Daoy (cell line): ENCODE measurements around the gene PCED1B. TPM values are rescaled to one million over a fixed set of nuclear protein-coding genes. Genes with fewer than 3 reads are reported as not detected.
"Not testable (repeated sequence)": the region's sequence is repeated elsewhere in the genome, so short reads cannot be mapped to it uniquely, and the experiment has no call there.

Experiments used
- DNase-seq: peaks from one replicate; pipeline ENCODE4 v3.0.0-alpha.2; 2015; ENCODE audit warnings: low read depth
- total RNA-seq: library from RNA; depleted of rRNA; stranded (reverse); fragments of >200 nt; shearing (Covaris generic); gene quantifications from 2 replicates; pipeline ENCODE4 v1.2.3, GENCODE V29; 2014

PCED1B gene
- total RNA-seq, 1 experiment from 2014 or later, result 4.7 TPM

DNA sequence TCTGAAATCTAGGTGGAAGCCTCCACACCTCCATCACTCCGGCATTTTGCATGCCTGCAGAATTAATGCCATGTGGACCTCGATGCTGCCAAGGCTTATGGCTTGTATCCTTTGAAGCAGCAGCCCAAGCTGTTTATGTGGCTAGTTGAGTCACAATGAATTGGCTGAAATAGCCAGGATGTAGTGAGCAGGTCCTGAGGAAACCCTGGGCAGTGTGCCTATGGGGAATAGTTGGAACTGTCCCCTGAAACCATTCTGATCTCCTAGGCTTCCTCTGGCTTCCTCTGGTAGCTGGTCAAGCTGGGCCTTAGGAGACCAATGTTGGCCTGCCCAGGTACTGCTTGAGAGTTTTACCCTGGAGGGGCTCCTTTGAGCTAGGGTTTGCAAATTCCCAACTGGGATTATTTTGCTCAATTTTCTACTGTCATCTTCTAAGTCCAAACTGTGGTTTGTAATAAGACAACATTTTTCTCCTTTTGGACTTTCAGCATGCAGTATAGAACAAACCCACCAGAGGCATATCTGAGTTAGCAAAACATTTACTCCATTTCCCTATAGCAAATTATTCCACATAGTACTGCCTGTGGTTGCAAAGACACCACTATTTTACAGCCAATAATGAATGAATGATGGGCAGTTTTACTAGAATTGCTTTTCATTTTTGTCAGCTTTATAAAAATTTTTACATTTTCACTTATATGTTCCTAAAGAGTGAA, 85.5 kb downstream of the PCED1B start:
- DNase-seq, result no peak

DNA sequence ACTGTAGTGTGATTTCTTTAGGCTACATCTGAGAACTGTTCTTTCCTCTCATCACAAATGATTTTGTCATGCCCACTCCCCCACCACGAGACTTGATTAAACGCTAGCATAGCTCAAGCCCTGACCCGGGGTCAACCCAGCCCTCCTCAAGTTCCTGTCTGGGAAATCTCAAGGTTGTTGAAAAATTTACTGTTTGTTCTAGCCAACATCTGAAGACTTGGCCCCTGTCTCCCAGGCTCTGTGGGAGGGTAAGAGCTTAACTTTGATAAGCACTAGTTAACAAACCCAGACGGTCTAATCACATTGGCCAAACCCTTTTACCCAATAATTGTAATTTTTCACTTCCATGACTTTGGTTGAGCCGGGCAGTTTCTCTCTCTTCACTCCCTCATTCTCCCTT, 86.5 kb downstream of the PCED1B start:
- no peak for DNase-seq

DNA sequence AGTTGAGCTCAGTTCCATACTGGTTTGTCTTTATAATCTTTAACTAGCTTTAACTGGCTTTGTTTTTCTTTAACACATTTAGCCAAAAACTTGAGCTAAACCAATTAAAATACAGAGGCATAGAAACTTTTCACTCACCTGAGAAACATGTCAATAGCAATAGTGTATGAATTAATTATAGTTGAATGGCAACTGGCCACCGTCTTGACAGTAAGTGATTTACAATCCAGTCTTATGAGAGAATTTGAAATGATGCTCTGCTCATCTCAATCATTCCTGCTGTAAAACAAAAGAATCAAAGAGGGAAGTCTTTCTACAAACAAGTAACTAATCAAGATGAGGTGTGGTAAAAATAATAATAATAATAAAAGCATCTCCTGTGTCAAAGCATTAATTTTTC, 86.9 kb downstream of the PCED1B start:
- no peak for DNase-seq

DNA sequence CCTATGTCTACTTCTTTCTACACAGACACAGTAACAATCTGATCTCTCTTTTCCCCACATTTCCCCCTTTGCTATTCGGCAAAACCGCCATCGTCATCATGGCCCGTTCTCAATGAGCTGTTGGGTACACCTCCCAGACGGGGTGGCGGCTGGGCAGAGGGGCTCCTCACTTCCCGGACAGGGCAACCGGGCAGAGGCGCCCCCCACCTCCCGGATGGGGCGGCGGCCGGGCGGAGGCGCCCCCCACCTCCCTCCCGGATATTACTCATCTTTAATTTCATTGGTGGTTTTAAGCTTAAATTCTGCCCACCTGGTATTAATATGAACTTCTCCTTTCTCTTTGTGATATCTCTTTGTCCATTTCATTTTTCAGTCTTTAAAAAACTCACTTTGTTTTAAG, 90.9 kb downstream of the PCED1B start:
- not testable (repeated sequence) for DNase-seq

DNA sequence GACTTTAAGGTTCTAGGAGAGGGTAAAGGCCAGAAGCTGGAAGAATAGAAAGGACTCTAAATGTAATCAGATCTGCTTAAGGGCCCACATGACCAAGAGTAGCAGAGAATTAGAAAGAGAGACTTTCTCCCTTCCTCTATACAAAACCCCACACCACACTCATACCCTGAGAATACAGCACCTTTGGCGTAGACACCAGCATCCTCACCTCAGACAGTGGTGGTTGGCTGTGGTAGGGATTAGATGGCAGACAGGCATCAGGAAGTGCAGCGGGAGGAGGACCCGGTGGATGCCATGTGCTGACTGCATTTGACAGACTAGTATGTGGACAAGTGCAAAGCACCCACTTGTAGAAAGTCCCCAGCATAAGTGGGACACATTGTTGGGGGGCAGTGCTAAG, 98.6 kb downstream of the PCED1B start:
- DNase-seq, result no peak

DNA sequence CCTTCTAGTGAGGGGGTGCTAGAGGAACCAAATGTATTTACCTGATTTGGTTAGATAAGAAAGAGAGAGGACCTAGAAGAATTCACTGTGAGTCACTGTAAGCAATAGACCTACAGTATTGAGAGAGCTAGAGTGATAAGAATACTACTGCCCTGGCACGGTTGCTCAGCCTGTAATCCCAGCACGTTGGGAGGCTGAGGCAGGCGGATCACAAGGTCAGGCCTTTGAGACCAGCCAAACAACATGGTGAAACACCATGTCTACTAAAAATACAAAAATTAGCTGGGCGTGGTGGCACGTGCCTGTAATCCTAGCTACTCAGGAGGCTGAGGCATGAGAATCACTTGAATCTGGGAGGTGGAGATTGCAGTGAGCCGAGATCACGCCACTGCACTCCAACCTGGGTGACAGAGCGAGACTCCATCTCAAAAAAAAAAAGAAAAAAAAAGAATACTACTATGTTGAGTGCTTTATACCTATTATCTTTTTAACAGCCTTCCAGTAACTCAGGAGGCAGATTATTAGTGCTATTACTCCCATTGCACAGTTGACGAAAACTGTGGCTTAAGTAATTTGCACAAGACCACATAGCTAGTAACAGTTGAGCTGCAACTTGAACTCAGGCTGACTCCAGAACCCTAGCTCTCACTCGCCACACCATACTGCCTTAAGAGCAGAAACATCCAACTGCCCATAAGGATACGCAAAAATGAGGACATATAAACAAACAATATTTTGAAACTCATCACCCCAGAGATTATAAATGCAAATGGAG, 102.9 kb downstream of the PCED1B start:
- not testable (repeated sequence) for DNase-seq

DNA sequence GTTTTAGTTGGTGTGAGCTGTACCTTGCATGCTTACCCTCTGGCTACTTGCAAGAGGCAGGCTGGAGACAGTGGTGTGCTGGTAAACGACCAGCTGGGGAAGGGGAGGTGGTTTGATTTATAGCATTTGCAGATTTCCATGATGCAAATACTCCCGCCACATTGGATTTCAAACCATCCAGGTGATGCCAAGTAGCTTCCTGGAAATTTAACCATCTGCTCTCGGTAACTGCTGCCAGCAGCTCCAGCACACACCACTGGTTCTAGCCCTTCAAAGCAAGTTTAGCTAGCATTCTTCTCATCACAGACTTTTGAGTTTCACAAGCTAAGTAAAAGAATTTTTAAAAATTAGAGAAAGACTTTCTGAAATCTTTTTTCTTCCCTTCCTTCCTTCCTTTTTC, 104.8 kb downstream of the PCED1B start:
- no peak for DNase-seq

DNA sequence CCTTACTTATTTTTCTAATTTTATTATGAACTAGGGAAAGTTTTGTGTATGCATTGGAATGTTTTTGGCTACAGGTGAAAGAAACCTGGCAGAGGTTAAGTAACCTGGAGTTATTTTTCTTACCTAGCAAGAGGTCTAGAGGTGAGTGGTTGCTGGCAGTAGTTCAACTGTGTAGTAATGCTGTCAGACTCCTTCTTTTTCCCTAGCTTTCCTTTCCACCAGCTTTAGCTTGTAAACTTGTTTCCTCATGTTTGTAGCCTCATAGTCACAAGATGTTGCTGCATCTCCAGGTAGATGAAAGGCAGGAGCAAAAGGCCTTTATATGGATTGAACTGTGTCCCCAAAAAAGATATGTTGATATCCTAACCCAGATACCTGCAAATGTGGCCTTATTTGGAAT, 105.4 kb downstream of the PCED1B start:
- no peak for DNase-seq

DNA sequence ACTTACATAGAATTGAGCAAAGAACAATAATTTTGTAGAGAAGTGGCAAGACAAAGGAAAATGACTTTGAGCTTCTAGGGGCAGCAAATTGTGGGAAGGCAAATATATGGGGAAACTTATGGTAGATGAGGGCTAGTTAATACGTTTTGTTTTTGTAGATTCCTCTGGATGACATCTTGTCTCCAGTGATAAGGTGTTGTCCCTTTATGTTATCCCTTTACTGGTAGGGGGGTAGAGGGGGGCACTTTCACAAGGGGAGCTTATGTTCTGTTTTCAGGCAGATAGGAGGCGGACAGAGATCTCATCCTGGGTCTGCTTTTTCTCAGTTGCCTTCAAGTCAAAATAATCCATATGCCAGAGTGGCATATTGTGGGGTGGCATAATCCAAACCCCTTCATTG, 106.8 kb downstream of the PCED1B start:
- DNase-seq, result no peak

DNA sequence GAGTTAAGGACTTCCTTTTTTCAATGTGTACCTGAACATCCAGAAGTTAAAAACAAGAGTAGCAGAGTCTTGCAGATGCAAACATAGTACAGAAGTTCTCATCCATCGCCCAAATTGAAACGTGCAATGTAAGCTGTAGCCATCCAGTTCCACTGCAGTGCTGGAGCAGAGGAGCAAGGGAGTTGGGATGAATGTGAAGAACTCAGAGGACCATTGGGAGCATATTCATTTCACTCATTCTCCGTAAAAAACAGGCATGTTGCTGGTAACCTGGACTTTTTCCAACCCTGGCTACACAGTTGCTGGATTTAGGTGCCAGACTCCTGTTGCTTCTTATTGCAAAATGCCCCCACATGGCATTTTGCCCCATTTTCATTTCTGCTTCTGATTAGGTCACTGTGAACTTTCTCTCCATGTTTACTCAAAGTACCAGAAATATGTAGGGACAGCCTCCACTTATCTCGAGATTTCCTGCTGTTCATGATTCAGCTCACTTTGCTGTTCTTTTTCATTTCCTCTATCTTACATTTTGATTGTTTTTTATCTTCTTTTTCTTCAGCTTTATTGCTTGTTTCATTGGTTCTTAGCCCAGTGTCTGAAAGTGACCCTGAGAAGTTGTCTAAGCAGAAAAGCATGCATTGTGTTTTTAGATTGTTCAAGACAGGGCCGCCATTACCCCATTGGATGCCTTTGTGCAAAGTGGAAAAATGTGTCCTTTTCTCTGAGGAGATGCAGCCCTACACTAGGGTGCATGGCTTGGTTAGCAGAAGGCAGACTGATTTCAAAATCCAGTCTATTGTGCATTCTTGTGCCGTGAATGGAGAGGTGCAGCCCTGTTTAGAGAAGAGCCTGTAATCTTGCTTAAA, 109.4 kb downstream of the PCED1B start:
- peak; percentile 74 for DNase-seq

DNA sequence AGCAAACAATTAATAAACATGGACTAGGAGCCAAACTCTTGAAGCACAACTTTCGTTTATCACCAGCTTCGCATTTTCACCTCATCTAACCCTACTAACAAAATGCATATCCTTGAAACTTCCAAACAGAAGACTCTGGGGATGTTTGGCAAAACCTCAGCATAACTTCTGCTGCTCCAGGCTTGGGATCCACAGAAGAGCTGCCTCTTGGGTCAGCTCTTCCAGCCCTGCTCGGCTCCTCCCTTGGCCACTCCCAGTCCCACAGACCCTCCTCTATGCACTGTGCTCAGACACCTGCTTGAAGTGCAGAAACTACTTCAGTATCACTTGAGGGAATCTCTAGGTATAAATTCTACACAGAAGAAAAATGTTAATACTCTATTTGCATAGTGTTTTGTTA, 110.3 kb downstream of the PCED1B start:
- peak; percentile 55 for DNase-seq

DNA sequence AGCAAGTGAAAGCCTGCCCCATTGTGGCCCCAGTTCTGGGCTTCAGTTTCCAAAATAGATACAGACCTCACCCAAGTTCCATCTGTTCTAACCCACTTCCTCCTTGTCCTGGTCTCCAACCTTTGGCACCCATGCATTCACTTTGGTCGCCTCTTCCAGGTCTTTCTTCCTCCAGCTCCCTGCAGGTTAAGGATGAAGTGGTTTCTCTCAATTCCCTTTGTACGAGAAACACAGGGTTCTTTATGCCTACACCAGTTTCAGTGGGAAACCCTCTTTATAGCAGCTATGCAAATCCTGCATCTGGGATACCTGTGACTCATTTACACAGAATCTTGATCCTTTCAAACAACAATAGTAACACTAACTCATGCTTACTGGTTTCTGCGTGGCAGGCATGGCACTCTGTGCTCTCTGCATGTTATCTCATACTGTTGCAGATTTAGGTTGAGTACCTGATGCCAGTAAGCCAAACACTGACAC, 110.9 kb downstream of the PCED1B start:
- peak; percentile 80 for DNase-seq

DNA sequence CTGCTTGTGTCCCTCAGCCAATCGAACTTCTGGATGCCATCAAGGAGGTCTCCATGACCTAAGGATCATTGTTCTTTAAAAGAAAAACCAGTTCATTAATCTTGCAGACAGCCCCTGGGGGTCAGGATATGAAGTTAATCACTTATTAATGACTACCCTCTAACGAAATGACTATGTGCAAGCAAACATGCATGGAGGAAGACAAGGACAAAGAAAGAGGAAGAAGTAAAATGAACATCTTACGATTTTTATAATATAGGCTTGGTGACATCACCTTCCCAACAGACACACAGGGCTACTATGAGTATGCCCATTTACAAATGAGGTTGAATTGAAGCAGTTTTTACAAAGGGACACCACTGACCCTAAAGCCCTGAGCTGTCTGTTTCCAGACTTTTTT, 111.5 kb downstream of the PCED1B start:
- DNase-seq, result no peak

DNA sequence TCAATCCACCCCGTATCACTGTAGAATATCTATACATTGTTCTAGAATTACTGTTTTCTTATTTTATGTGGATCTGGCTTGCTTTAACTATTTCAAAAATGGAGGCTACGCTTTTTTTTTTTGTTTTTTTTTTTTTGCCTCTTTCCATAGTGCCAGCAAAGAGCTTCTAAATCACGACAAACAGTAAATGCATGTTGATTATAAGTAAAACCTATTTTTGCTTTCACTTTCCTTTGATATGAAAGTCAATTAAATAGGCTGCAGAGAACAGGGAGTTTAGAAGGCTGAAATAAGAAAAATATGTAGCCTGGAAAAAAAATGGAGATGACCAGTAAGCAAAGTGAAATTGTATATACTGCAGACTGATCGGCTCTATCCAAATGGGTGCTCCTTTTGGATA, 112.6 kb downstream of the PCED1B start:
- DNase-seq, result no peak

DNA sequence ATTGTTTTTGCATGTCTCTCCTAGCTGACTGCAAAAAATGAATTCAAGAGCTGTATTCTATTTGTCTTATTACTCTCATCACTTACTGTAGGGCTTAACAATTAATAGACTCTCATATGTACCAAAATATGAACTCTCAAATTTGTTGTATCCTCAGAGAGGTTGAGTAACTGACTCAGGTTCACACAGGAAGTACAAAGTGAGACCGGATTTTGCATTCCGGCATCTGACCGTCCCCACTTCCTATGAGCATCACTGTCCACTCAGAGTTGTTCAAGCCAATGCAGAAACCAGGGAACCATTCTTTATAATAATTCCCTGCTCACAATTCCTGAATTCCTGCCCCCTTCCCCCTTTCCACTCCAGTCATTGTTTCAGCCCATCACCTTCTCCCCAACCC, 113.6 kb downstream of the PCED1B start:
- no peak for DNase-seq

DNA sequence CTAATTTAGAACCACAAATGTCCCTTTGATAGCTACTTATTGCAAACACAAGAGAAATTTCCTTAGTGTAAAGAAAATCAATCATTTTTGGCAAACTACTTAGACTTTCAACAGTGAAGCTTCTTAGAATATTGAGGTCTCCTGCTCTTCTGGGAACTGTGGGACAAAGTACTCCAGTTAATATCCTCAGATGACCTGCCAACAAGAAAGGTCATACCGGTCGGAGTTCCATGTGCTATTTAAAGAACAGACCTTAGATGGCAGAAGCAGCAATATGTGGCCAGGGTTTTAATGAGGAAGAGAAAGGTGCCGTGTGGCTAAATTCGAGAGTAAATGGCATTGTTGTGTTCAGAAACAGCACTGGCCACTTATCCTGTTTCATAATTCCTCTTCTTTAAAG, 115.1 kb downstream of the PCED1B start:
- no peak for DNase-seq

DNA sequence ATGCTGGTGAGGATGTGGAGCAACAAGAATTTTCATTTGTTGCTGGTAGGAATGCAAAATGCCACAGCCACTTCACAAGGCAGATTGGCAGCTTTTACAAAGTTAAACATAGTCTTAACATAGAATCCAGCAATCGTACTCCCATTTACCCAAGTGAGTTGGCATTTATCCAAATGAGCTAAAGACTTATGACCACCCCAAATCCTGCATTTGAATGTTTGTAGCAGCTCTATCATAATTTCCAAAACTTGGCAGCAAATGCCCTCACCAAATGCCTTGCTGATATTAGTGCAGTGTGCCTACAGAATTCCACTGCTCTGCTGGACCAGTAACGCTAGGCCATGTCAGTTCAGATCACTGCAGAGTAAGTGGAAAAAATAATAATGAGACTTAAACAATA, 121.0 kb downstream of the PCED1B start:
- DNase-seq, result no peak

DNA sequence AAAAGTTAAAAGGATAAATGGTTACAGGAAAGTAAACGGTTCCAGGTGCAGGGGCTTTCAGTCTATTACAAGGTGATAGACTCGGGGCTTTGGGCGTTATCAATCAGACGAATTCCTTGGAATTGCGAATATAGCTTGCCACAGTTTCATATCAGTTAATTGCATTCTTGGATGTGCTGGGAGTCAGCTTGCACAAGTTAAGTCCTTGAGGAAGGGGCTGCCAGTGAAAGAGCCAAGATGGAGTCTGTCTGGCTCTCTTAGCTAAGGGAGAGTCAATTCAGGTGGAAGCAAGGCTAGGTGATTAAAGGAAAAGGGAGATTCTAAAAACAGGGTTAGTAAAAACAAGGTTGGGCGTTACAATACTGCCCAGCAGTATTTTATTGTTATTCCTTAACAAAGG, 121.8 kb downstream of the PCED1B start:
- not testable (repeated sequence) for DNase-seq

DNA sequence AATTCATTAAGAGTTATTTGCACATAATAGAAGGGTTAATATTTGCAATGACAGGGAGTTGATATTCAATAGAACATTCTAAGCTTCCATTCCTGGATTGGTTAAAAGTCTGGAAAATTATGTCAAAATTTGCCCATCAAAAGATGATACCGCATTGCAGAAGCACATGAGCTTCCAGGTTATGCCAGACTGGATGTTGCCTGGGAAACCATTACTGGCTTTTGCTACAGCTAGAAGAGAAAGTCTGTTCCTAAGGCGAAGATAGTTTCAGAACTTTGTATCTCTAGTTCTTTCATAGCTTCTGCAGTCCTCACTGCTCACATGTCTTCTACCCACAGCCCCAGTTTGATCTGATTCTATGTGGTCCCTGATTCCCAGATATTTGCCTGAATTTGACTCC, 122.8 kb downstream of the PCED1B start:
- DNase-seq, result no peak

DNA sequence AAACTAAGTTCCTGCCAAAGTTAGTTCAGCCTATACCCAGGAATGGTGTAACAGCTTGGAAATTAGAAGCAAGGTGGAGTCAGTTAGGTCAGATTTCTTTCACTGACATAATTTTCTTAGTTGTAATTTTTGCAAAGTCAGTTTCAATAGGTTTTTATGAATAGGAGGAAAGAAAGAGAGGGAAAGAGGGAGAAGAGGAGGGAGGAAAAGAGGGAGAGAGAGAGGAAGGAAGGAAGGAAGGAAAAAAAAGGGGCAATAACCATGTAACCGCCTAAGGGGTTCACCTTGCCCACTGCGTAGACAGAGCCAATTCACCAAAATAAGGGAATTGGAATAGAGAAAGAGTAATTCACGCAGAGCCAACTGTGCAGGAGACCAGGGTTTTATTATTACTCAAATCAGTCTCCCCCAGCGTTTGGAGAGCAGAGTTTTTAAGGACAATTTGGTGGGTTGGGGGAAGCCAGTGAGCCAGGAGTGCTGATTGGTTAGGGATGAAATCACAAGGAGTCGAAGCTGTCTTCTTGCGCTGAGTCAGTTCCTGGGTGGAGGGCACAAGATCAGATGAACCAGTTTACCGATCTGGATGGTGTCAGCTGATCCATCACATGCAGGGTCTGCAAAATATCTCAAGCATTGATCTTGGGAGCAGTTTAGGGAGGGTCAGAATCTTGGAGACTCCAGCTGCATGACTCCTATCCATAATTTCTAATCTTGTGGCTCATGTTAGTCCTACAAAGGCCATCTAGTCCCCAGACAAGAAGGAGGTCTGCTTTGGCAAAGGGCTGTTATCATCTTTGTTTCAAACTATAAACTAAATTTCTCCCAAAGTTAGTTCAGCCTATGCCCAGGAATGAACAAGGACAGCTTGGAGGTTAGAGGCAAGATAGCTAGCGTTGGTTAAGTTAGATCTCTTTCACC, 126.4 kb downstream of the PCED1B start:
- DNase-seq, result no peak
